ENCODE results near the gene AFP.

AFP gene

DNA sequence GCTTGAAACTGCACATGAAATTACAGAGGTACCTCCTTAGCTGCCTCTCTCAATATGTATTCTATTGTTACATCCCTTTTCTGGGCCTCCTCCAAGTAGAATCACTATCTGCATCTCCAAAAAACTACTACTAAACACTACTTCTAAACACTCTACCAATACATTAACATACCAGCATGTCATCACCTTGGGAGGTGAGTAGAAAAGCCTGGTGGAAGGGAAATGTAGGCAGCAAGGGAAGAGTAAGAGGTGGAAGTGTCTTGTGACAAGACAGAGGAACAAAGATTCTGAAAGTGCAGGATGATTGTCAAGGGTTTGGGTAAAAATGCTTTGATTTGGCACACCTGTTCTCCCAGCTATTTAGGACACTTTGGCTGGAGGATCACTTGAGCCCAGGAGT is 49.1 kb downstream of the AFP start:
- Mint-ChIP-seq H3K27ac (no peak overlapping the region), H3K9me3 (peaks cover 2% of the 10 kb centered on the region), H3K27me3 (peaks cover 6% of the 10 kb centered on the region), H3K36me3 (no peaks in the 10 kb centered on the region), H3K4me1 (no peaks in the 10 kb centered on the region), H3K4me3 (no peak overlapping the region)
- no peak for ATAC-seq (ENCODE audit: low read depth)
- no peak for DNase-seq (ENCODE audit: low spot score in 2 of 2)

DNA sequence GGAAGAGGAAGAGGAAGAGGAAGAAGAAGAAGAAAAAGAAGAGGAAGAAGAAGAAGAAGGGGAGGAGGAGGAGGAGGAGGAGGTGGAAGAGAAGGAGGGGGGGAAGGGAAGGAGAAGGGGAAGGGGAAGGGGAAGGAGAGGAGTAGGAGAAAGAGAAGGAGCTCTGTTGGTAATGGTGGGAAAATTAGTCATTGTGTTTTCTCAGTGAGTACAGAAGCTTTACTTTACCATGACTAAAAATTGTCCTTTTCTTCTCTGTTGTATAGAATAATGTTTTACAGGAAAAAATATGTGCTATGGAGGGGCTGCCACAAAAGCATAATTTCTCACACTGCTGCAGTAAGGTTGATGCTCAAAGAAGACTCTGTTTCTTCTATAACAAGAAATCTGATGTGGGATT is 49.6 kb downstream of the AFP start:
- no peaks in the 10 kb centered on the region for H3K36me3 Mint-ChIP-seq
- no peaks in the 10 kb centered on the region for H3K4me1 Mint-ChIP-seq
- H3K9me3 Mint-ChIP-seq = peaks cover 2% of the 10 kb centered on the region
- no peak for ATAC-seq (ENCODE audit: low read depth)
- H3K4me3 Mint-ChIP-seq = no peak overlapping the region
- no peak overlapping the region for H3K27ac Mint-ChIP-seq
- peaks cover 6% of the 10 kb centered on the region for H3K27me3 Mint-ChIP-seq
- DNase-seq (ENCODE audit: low spot score in 2 of 2) = no peak

DNA sequence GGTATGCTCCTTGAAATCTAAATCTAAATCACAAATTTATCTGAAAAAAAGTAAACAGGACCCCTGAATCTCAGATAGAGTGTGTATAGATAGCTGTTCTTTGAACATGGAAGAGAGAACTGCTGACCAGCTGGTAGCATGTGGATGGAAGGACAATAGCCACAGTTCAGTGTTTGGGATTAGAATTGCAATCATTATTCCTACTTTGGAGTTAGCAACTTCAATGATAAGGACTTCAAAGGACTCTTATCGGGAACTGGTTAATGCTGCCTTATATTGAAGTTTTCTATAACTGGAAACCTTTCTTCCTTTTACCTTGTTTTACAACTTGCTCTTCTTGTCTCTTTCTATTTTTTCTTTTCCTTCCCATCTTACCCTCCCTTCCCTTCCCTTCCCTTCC is 50.5 kb downstream of the AFP start:
- Mint-ChIP-seq H3K36me3 (no peaks in the 10 kb centered on the region), H3K27me3 (peaks cover 6% of the 10 kb centered on the region), H3K4me1 (no peaks in the 10 kb centered on the region), H3K9me3 (peaks cover 2% of the 10 kb centered on the region), H3K4me3 (no peak overlapping the region), H3K27ac (no peak overlapping the region)
- ATAC-seq (ENCODE audit: low read depth) = no peak
- DNase-seq (ENCODE audit: low spot score in 2 of 2) = no peak

DNA sequence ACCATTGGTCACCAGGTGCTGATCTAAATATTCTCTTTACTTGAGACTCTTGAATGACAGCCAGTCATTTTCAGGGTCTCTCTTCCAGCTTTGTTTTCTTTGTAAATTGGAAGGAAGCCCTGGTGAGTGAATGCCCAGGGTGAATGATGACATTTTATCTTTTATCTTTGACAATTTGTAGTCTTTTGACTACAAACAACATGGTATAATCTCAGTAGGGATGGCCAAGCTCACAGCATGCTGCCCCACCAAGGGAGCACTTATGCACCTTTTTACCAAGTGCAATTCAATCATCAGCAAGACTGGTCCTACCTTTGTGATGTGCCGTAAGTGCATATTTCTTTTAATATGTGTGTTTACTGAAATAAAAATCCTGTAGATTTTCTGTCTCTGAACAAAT is 51.2 kb downstream of the AFP start:
- no peak overlapping the region for H3K4me3 Mint-ChIP-seq
- H3K36me3 Mint-ChIP-seq = no peaks in the 10 kb centered on the region
- H3K27ac Mint-ChIP-seq = no peak overlapping the region
- H3K27me3 Mint-ChIP-seq = peaks cover 6% of the 10 kb centered on the region
- H3K9me3 Mint-ChIP-seq = peaks cover 2% of the 10 kb centered on the region
- H3K4me1 Mint-ChIP-seq = no peaks in the 10 kb centered on the region
- DNase-seq (ENCODE audit: low spot score in 2 of 2) = no peak
- ATAC-seq (ENCODE audit: low read depth) = no peak

DNA sequence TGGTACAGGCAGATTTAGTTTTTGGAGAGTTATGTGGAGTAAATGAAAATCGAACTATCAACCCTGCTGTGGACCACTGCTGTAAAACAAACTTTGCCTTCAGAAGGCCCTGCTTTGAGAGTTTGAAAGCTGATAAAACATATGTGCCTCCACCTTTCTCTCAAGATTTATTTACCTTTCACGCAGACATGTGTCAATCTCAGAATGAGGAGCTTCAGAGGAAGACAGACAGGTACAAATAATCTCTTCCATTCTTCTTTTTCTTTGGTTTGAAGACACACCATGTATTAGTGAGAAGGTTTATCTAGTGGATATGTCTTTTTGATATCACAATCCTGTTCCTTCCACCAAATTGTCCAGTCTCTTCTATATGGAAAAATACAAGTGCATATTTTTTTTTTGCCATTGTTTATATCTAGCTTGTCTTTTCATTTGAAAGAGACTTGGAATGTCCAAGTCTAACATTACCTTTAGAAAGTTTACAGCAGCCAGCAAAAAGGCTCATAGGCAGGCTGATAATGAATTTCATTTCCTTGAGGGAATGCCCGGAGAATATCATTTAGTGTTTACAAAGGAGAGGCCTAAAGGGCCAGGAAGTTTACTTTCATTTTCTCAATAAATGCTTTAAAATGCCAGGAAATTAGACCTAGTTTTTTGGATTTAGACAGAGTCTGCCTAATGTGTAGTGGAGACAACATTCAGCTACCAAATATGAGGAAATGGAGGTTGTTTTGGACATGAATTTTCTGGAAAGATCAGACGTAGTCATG is 64.2 kb downstream of the AFP start:
- Mint-ChIP-seq H3K36me3 (no peaks in the 10 kb centered on the region), H3K27me3 (peaks cover 5% of the 10 kb centered on the region), H3K27ac (no peak overlapping the region), H3K4me3 (no peak overlapping the region), H3K4me1 (peaks cover 7% of the 10 kb centered on the region), H3K9me3 (no peaks in the 10 kb centered on the region)
- no peak for DNase-seq (ENCODE audit: low spot score in 2 of 2)
- ATAC-seq (ENCODE audit: low read depth) = no peak

DNA sequence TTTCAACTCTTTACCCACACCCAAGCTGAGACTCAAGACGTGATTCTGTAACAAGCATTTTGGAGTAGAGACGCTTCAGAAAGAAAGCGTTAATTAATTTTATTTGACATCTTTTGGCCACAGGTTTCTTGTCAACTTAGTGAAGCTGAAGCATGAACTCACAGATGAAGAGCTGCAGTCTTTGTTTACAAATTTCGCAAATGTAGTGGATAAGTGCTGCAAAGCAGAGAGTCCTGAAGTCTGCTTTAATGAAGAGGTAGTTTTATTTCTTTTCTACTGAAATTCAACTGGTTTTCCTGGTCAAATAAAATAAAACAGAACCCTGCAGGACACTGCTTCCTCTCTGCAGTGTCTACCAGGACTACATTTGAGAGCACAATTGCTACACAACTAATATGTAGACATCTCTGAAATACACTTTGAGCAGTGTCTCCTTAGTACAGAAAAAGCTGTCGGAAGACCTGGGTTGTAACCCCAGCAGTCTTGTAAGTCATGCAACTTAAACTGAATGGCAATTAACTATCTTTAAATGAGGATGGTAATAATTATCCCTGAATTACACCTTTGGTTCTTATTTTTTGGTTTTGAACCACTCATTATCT is 65.7 kb downstream of the AFP start:
- Mint-ChIP-seq H3K27ac (no peak overlapping the region), H3K4me3 (no peak overlapping the region), H3K36me3 (no peaks in the 10 kb centered on the region), H3K4me1 (peaks cover 10% of the 10 kb centered on the region), H3K27me3 (peaks cover 4% of the 10 kb centered on the region), H3K9me3 (no peaks in the 10 kb centered on the region)
- DNase-seq (ENCODE audit: low spot score in 2 of 2) (no peak), ATAC-seq (ENCODE audit: low read depth) (no peak)

DNA sequence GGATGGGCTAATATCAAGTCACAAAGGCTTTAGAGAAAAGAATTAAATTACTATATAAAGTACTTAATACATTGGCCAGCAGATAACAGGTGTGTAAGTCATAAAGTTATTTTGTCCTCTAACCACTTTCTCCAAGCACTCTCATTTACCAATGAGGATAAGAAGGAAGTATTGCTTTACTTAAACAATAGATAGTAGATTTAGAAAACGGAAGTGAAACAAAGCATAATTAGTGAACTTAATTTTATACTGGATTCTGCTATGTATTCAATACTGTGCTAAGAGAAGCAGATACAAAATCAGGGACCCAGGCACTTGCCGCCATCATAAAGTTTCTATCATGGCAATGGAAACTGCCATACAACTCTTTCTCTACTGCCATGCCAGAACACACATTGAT is 69.5 kb downstream of the AFP start:
- Mint-ChIP-seq H3K36me3 (no peaks in the 10 kb centered on the region), H3K4me1 (peaks cover 3% of the 10 kb centered on the region), H3K27me3 (peaks cover 2% of the 10 kb centered on the region), H3K4me3 (no peak overlapping the region), H3K9me3 (no peaks in the 10 kb centered on the region), H3K27ac (no peak overlapping the region)
- DNase-seq (ENCODE audit: low spot score in 2 of 2) = no peak
- ATAC-seq (ENCODE audit: low read depth) = peak; percentile 49
